Mucosa of rectum (tissue), 2 donors: ENCODE measurements around the gene MLXIP.
A peak's percentile ranks its signal among the peaks of the same experiment; 100 is the strongest.
"Not testable (repeated sequence)": the region's sequence is repeated elsewhere in the genome, so short reads cannot be mapped to it uniquely, and the experiment has no call there.

Source experiments
- H3K27ac ChIP-seq, 2 donors: one replicate each; pipeline ENCODE4 v1.7.0; 2013; ENCODE audit warnings: inconsistent platforms in 2 of 2, low read depth in 2 of 2, low read length in 2 of 2
- H3K27me3 ChIP-seq, 2 donors: one replicate each; pipeline ENCODE4 v1.7.0; 2013; ENCODE audit warnings: low read length in 2 of 2; ENCODE audit not compliant: control insufficient read depth in 2 of 2, insufficient read depth in 2 of 2
- H3K36me3 ChIP-seq, 2 donors: one replicate each; pipeline ENCODE4 v1.7.0; 2013; ENCODE audit warnings: low read length in 2 of 2; ENCODE audit not compliant: control insufficient read depth in 2 of 2, insufficient read depth in 2 of 2
- H3K4me1 ChIP-seq, 2 donors: one replicate each; pipeline ENCODE4 v1.7.0; 2013; ENCODE audit warnings: low read length in 2 of 2, mild to moderate bottlenecking in 1 of 2; ENCODE audit not compliant: control insufficient read depth in 2 of 2, insufficient read depth in 2 of 2
- H3K4me3 ChIP-seq, 2 donors: one replicate each; pipeline ENCODE4 v1.7.0; 2013; ENCODE audit warnings: low read length in 2 of 2
- H3K9ac ChIP-seq, 2 donors: one replicate each; pipeline ENCODE4 v1.7.0; 2013; ENCODE audit warnings: low read length in 2 of 2, low read depth in 1 of 2, mild to moderate bottlenecking in 1 of 2
- H3K9me3 ChIP-seq, 2 donors: one replicate each; pipeline ENCODE4 v1.7.0; 2013; ENCODE audit warnings: low read length in 2 of 2; ENCODE audit not compliant: control insufficient read depth in 2 of 2
- donor health status: healthy.
- donor health status: Normal muscosa, but diverticular disease.

MLXIP gene

DNA sequence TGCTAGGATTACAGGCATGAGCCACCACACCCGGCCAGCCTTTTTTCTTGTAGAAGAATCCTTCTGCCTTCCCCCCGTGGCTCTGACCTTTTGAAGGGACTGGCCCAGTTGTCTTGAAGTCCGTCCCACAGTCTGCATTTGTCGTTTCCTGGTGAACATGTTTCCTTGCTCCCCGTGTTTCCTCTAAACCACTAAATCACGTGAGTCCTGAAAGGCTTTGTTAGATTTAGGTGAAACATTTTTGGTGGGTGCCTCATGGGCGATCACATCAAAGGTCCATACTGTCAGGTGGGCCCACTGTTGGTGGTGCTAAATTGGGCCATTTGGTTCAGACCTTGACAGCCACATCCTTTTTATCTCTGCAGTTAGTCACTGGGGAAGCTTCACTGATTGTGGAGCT is 26.3 kb downstream of the MLXIP start:
- peaks cover 65 to 74% of the 10 kb centered on the region in 2 donors for H3K4me1 ChIP-seq
- no peaks in the 10 kb centered on the region for H3K36me3 ChIP-seq
- no peaks in the 10 kb centered on the region for H3K27me3 ChIP-seq
- H3K9me3 ChIP-seq: no peaks in the 10 kb centered on the region
- peak overlapping the region; percentile 46 to 47 for H3K9ac ChIP-seq
- H3K4me3 ChIP-seq: peak overlapping the region in 1 of 2 donors; percentile 45
- H3K27ac ChIP-seq: peak overlapping the region; percentile 78 to 91

DNA sequence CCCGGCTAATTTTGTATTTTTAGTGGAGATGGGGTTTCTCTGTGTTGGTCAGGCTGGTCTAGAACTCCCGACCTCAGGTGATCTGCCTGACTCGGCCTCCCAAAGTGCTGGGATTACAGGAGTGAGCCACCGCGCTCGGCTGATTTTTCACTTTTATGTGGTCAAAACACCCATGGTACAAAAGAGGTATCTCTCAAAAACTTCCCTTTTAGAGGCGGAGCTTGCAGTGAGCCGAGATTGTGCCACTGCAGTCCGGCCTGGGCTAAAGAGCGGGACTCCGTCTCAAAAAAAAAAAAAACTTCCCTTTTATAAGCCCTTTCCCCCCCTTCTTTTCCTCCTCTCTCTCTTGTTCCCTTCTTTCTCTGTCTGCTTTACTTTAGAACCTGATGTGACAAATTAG is 26.9 kb downstream of the MLXIP start:
- peak overlapping the region in 1 of 2 donors; percentile 13 for H3K4me3 ChIP-seq
- H3K36me3 ChIP-seq, H3K9me3 ChIP-seq, H3K27me3 ChIP-seq: not testable (repeated sequence)
- H3K27ac ChIP-seq: peak overlapping the region; percentile 78 to 91
- H3K4me1 ChIP-seq: peaks cover 62 to 76% of the 10 kb centered on the region in 2 donors
- peak overlapping the region in 1 of 2 donors; percentile 46 for H3K9ac ChIP-seq

- Histone ChIP-seq H3K9me3 (no peaks in the 10 kb centered on the region), H3K27me3 (no peaks in the 10 kb centered on the region), H3K9ac (peak overlapping the region; percentile 32 to 44), H3K4me1 (peaks cover 60 to 77% of the 10 kb centered on the region in 2 donors), H3K27ac (peak overlapping the region; percentile 82 to 91), H3K36me3 (no peaks in the 10 kb centered on the region), H3K4me3 (no peak overlapping the region)
Observed at GRCh38 chr12:122106843-122107242, 28.3 kb downstream of the MLXIP start.

DNA sequence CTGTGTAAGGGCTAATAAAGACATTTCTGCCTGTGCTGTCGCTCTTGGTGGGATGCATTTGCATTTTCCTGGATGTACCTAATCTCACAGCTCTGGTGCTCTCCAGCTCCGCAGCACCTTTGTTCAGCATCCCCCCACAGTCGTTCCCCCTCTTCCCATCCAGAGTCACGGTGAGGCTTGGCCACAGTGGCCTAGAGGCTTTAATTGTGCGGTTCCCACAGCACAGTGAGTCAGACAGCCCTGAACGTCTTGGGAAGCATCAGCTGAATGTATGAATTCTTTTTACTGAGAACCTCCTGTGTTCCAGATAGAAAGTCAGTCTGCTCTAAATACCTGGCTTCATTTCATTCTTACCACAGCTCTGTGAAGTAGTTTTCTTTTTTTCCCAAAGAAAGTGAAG is 28.7 kb downstream of the MLXIP start:
- peak overlapping the region; percentile 32 to 44 for H3K9ac ChIP-seq
- H3K4me3 ChIP-seq: no peak overlapping the region
- peaks cover 62 to 78% of the 10 kb centered on the region in 2 donors for H3K4me1 ChIP-seq
- H3K27ac ChIP-seq: peak overlapping the region; percentile 82 to 91
- H3K9me3 ChIP-seq: no peaks in the 10 kb centered on the region
- H3K27me3 ChIP-seq: no peaks in the 10 kb centered on the region
- no peaks in the 10 kb centered on the region for H3K36me3 ChIP-seq

- no peak overlapping the region for H3K9ac ChIP-seq
- H3K36me3 ChIP-seq: no peaks in the 10 kb centered on the region
- H3K27me3 ChIP-seq: no peaks in the 10 kb centered on the region
- peaks cover 50 to 77% of the 10 kb centered on the region in 2 donors for H3K4me1 ChIP-seq
- H3K27ac ChIP-seq: peak overlapping the region; percentile 82 to 91
- H3K4me3 ChIP-seq: no peak overlapping the region
- no peaks in the 10 kb centered on the region for H3K9me3 ChIP-seq
Observed at GRCh38 chr12:122111089-122111641, 32.6 kb downstream of the MLXIP start.

- H3K27ac ChIP-seq: peak overlapping the region; percentile 71 to 83
- peak overlapping the region in 1 of 2 donors; percentile 57 for H3K9ac ChIP-seq
- no peaks in the 10 kb centered on the region for H3K9me3 ChIP-seq
- no peak overlapping the region for H3K4me3 ChIP-seq
- H3K36me3 ChIP-seq: peaks cover 0 to 2% of the 10 kb centered on the region in 2 donors
- peaks cover 31 to 56% of the 10 kb centered on the region in 2 donors for H3K4me1 ChIP-seq
- H3K27me3 ChIP-seq: no peaks in the 10 kb centered on the region
Observed at GRCh38 chr12:122116707-122117535, 38.4 kb downstream of the MLXIP start.

DNA sequence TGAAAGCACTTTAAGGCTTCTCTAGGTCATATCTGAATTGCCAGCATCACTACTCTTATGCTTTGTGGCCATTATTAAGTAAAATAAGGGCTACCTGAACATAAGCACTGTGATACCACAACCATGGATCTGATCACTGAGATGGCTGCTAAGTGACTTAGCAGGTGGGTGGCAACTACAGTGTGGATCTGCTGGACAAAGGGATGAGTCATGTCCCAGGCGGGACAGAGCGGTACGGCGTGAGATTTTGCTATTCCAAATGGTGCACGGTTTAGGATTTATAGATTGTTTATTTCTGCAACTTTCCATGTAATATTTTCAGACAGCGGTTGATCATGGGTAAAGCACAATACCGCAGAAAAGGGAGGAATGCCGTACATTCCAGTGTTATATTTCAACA is 39.4 kb downstream of the MLXIP start:
- H3K9ac ChIP-seq: peak overlapping the region in 1 of 2 donors; percentile 35
- H3K4me1 ChIP-seq: peaks cover 32 to 49% of the 10 kb centered on the region in 2 donors
- peak overlapping the region in 1 of 2 donors; percentile 83 for H3K27ac ChIP-seq
- H3K4me3 ChIP-seq: no peak overlapping the region
- H3K36me3 ChIP-seq: peaks cover 0 to 2% of the 10 kb centered on the region in 2 donors
- H3K27me3 ChIP-seq: no peaks in the 10 kb centered on the region
- H3K9me3 ChIP-seq: no peaks in the 10 kb centered on the region

DNA sequence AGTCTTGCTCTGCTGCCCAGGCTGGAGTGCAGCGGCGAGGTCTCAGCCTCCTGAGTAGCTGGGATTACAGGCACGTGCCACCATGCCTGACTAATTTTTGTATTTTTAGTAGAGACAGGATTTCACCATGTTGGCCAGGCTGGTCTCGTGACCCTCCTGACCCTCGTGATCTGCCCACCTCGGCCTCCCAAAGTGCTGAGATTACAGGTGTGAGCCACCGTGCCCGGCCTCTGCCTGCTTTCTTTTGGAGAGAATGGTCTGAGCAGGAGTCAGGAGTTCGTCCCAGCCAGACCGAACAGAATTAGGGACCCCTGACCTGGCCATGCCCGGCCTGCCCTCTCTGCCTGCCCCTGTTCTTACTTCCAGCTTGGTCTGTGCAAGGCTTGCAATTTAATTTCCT is 42.8 kb downstream of the MLXIP start:
- H3K27me3 ChIP-seq, H3K9me3 ChIP-seq, H3K36me3 ChIP-seq, H3K27ac ChIP-seq, H3K4me3 ChIP-seq, H3K9ac ChIP-seq: not testable (repeated sequence)
- peaks cover 44 to 45% of the 10 kb centered on the region in 2 donors for H3K4me1 ChIP-seq

DNA sequence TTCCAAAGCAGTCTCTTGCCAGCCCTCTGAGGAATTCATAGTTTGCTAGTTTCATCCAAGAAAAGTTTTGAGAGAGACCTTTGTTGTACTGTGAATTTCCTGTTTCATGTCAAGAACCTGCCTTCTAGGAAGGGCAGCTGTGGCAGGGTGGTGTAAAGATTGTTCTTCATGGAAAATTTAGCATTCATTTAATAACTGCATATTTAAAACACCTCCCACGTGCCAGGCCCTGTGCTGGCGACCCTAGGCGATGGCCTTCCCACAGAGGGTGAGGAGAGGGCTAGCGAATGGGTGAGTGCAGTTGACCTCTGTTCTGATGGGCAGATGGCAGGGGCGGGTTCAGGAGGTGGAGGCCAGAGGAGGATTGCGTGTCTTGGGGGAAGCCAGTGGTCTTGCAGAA is 43.2 kb downstream of the MLXIP start:
- Histone ChIP-seq H3K9me3 (no peaks in the 10 kb centered on the region), H3K27me3 (no peaks in the 10 kb centered on the region), H3K27ac (no peak overlapping the region), H3K9ac (no peak overlapping the region), H3K4me3 (no peak overlapping the region), H3K4me1 (peaks cover 41 to 45% of the 10 kb centered on the region in 2 donors), H3K36me3 (peaks cover 0 to 3% of the 10 kb centered on the region in 2 donors)

- peaks cover 4 to 16% of the 10 kb centered on the region in 2 donors for H3K36me3 ChIP-seq
- H3K27ac ChIP-seq: peak overlapping the region; percentile 11 to 49
- H3K9me3 ChIP-seq: no peaks in the 10 kb centered on the region
- no peaks in the 10 kb centered on the region for H3K27me3 ChIP-seq
- peak overlapping the region in 1 of 2 donors; percentile 14 for H3K9ac ChIP-seq
- H3K4me3 ChIP-seq: peak overlapping the region in 1 of 2 donors; percentile 1
- peaks cover 31 to 35% of the 10 kb centered on the region in 2 donors for H3K4me1 ChIP-seq
Observed at GRCh38 chr12:122123051-122123760, 44.6 kb downstream of the MLXIP start.
